Suppressor macrophage treated with lipopolysaccharide for 1 hour (primary cell): Measurements from ENCODE around the gene ATF5.
A peak's percentile ranks its signal among the peaks of the same experiment; 100 is the strongest.

ENCODE experiments used
- DNase-seq, 3 donors: peaks; one replicate each; pipeline ENCODE4 v3.0.0-alpha.2; 2020 to 2022

The ATF5 gene

GRCh38 chr19:49929121-49929610 lies at the start of gene ATF5, which contains the start of gene NUP62:
Gene ATF5 (plus strand): TSS chr19:49929205. CDS start chr19:49930851, 1,646 bp downstream.
Gene NUP62 (minus strand): TSS chr19:49929504. CDS start chr19:49909807, 19,697 bp downstream.
- peak; percentile 90 to 96 (median 93) for DNase-seq

GRCh38 chr19:49879243-49879963 lies 49.6 kb upstream of the ATF5 start:
- DNase-seq, result peak in 2 of 3 donors; percentile 47 to 54

- DNase-seq, result peak in 1 of 3 donors; percentile 38
Measured at GRCh38 chr19:49880162-49880869, 48.7 kb upstream of the ATF5 start.

- DNase-seq, result no peak
Measured at GRCh38 chr19:49881186-49881585, 47.8 kb upstream of the ATF5 start.

GRCh38 chr19:49881672-49882394 lies 47.2 kb upstream of the ATF5 start:
- DNase-seq, result peak in 2 of 3 donors; percentile 33 to 51

- no peak for DNase-seq
Measured at GRCh38 chr19:49882643-49883042, 46.4 kb upstream of the ATF5 start.

GRCh38 chr19:49883094-49883493 lies 45.9 kb upstream of the ATF5 start:
- DNase-seq, result no peak

- no peak for DNase-seq
Measured at GRCh38 chr19:49884109-49884508, 44.9 kb upstream of the ATF5 start.

- no peak for DNase-seq
Measured at GRCh38 chr19:49884760-49885159, 44.2 kb upstream of the ATF5 start.

- no peak for DNase-seq
Measured at GRCh38 chr19:49887037-49887664, 41.9 kb upstream of the ATF5 start.

GRCh38 chr19:49887665-49888509 lies 41.1 kb upstream of the ATF5 start:
- peak in 1 of 3 donors; percentile 52 for DNase-seq

- DNase-seq, result no peak
Measured at GRCh38 chr19:49888510-49888824, 40.5 kb upstream of the ATF5 start.

GRCh38 chr19:49889038-49889686 lies 39.8 kb upstream of the ATF5 start:
- no peak for DNase-seq

- peak; percentile 74 to 88 (median 83) for DNase-seq
Measured at GRCh38 chr19:49889687-49890348, 39.2 kb upstream of the ATF5 start.

GRCh38 chr19:49890349-49891311 lies 38.4 kb upstream of the ATF5 start:
- peak in 1 of 3 donors; percentile 64 for DNase-seq

- no peak for DNase-seq
Measured at GRCh38 chr19:49891393-49891792, 37.6 kb upstream of the ATF5 start.

- no peak for DNase-seq
Measured at GRCh38 chr19:49892716-49893115, 36.3 kb upstream of the ATF5 start.

- no peak for DNase-seq
Measured at GRCh38 chr19:49894011-49894664, 34.9 kb upstream of the ATF5 start.
